ENCODE measurements around the gene C3orf20. TPM values are rescaled to one million over a fixed set of nuclear protein-coding genes. Genes with fewer than 3 reads are reported as not detected.

C3orf20 gene
- total and polyA plus RNA-seq, 2 of the 13 experiments (the other 11 are each of a cell fraction or from before 2014, with no cell fraction given), result 0.03 to 0.04 TPM

- TF ChIP-seq AFF4 (CRISPR knock-in tag; IDR thresholded peaks at IDR 0.05) (no peak), ZNF781 (CRISPR knock-in tag; IDR thresholded peaks at IDR 0.05; ENCODE audit: borderline replicate concordance, not compliant biosample characterization) (no peak), ARID5B (CRISPR knock-in tag; IDR thresholded peaks at IDR 0.05) (no peak)
Observed at GRCh38 chr3:14811684-14812083, 136.7 kb downstream of the C3orf20 start (continued).

GRCh38 chr3:14812196-14812790 lies 137.4 kb downstream of the C3orf20 start:
- Histone ChIP-seq H3K9me3 (ENCODE audit: low read length) (no peaks in the 10 kb centered on the region), H3K9ac (ENCODE audit: insufficient read depth, low read depth, low read length) (no peak overlapping the region), H4K20me1 (ENCODE audit: insufficient read depth, low read length) (no peaks in the 10 kb centered on the region), H3K4me3 (replicated peaks in 1 of 3; ENCODE audit: insufficient read depth in 1 of 3, low read depth in 2 of 3, low read length in 3 of 3) (no peak overlapping the region), H2AFZ (ENCODE audit: low read length) (no peak overlapping the region), H3K27me3 (ENCODE audit: control insufficient read depth in 1 of 2, insufficient read depth in 2 of 2, low read length in 2 of 2) (peaks cover 3 to 43% of the 10 kb centered on the region in 2 experiments; a peak in 4 of 5 replicates), H3K4me1 (ENCODE audit: insufficient read depth, low read length) (no peaks in the 10 kb centered on the region), H3K36me3 (replicated peaks in 1 of 2; ENCODE audit: control insufficient read depth in 1 of 2, insufficient read depth in 2 of 2, low read length in 2 of 2) (no peaks in the 10 kb centered on the region), H3K79me2 (ENCODE audit: insufficient read depth, low read length) (no peaks in the 10 kb centered on the region), H3K4me2 (ENCODE audit: low read depth, low read length) (no peak overlapping the region), H3K27ac (ENCODE audit: extremely low read length, insufficient read depth, low read length) (no peak overlapping the region)
- BruUV-seq (replicated peaks), result no TSS peak
- intact Hi-C loops (cut with micrococcal nuclease; ENCODE audit: unreplicated experiment) (no loop called here), in situ Hi-C loops (cut with HindIII; ENCODE audit: extremely low pct_ligation_motif_present, low pct_unique_long_range_greater_than_20kb) (no loop called here)
- 43% methylated on average over 9 of the region's 9 CpGs for WGBS (ENCODE audit: low lambda C conversion rate)
- TF ChIP-seq MXD1 (CRISPR knock-in tag; IDR thresholded peaks at IDR 0.05), result no peak
- no peak for ATAC-seq
- POLR2A ChIA-PET, result no interaction called here
- no peak for DNase-seq (ENCODE audit: low spot score)
- CTCF ChIA-PET (ENCODE audit: low intra/inter-chr PET ratio, low total read pairs), result no interaction called here
- no peak for FAIRE-seq

Data from HepG2 (cell line).